Endothelial cell (in vitro differentiated cells): ENCODE results near the gene TBRG4. TPM values are rescaled to one million over a fixed set of nuclear protein-coding genes. Genes with fewer than 3 reads are reported as not detected.
A peak's percentile ranks its signal among the peaks of the same experiment; 100 is the strongest.

ENCODE experiments used
- DNase-seq: peaks from one replicate; pipeline ENCODE4 v3.0.0; 2021; ENCODE audit warnings: low spot score
- H3K27ac Mint-ChIP-seq: one replicate; pipeline ENCODE4 v1.8.0; 2021; ENCODE audit warnings: mixed read lengths, inconsistent platforms; ENCODE audit not compliant: unreplicated experiment
- H3K27me3 Mint-ChIP-seq: one replicate; pipeline ENCODE4 v1.8.0; 2021; ENCODE audit warnings: mild to moderate bottlenecking, moderate library complexity, mixed read lengths, inconsistent platforms; ENCODE audit not compliant: unreplicated experiment
- H3K36me3 Mint-ChIP-seq: one replicate; pipeline ENCODE4 v1.8.0; 2021; ENCODE audit warnings: mild to moderate bottlenecking, low read depth, mixed read lengths, inconsistent platforms; ENCODE audit not compliant: unreplicated experiment
- H3K4me1 Mint-ChIP-seq: one replicate; pipeline ENCODE4 v1.8.0; 2021; ENCODE audit warnings: mild to moderate bottlenecking, mixed read lengths, inconsistent platforms; ENCODE audit not compliant: unreplicated experiment
- H3K4me3 Mint-ChIP-seq: one replicate; pipeline ENCODE4 v1.8.0; 2021; ENCODE audit warnings: mild to moderate bottlenecking, mixed read lengths, inconsistent platforms; ENCODE audit not compliant: unreplicated experiment
- H3K9me3 Mint-ChIP-seq: one replicate; pipeline ENCODE4 v1.8.0; 2021; ENCODE audit warnings: mixed read lengths, inconsistent platforms; ENCODE audit not compliant: unreplicated experiment
- total RNA-seq: library from RNA; stranded (reverse); fragmentation: NEBNext Ultra II Directional; extraction: Animal tissue kit (Norgen Biotek cat#: 25700); gene quantifications from one replicate; pipeline ENCODE4 v1.2.1, GENCODE V29; 2021; ENCODE audit not compliant: unreplicated experiment
- TF ChIP-seq, protein P1 (sequence below): fragments of 200-600 bp; sonication (generic); IDR thresholded peaks from one replicate; pipeline ENCODE4 v1.5.0; 2021; ENCODE audit warnings: antibody characterized with exemption; ENCODE audit not compliant: unreplicated experiment

Gene TBRG4
- total RNA-seq, 1 donor from 2014 or later: 48.1 TPM

DNA sequence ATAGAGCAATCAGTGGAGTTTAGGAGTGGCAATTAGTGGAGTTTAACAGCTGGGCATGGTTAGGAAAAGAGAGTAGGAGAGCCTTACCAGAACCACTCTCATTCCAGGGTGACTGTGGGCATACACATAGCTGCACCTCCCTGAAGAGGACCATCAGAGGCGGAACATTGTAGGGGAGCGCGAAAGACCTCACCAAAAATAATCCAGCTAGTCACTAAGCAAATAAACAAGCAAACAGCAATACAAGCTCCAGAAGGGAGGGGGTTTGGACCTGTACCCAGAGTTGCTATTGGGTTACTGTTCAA lies 18.6 kb downstream of the TBRG4 start:
- TF ChIP-seq, protein P1, sequence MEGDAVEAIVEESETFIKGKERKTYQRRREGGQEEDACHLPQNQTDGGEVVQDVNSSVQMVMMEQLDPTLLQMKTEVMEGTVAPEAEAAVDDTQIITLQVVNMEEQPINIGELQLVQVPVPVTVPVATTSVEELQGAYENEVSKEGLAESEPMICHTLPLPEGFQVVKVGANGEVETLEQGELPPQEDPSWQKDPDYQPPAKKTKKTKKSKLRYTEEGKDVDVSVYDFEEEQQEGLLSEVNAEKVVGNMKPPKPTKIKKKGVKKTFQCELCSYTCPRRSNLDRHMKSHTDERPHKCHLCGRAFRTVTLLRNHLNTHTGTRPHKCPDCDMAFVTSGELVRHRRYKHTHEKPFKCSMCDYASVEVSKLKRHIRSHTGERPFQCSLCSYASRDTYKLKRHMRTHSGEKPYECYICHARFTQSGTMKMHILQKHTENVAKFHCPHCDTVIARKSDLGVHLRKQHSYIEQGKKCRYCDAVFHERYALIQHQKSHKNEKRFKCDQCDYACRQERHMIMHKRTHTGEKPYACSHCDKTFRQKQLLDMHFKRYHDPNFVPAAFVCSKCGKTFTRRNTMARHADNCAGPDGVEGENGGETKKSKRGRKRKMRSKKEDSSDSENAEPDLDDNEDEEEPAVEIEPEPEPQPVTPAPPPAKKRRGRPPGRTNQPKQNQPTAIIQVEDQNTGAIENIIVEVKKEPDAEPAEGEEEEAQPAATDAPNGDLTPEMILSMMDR: no peak
- Mint-ChIP-seq H3K9me3 (no peaks in the 10 kb centered on the region), H3K4me3 (no peak overlapping the region), H3K27ac (no peak overlapping the region), H3K36me3 (peaks cover 4% of the 10 kb centered on the region), H3K4me1 (peaks cover 10% of the 10 kb centered on the region), H3K27me3 (peaks cover 3% of the 10 kb centered on the region)
- no peak for DNase-seq

DNA sequence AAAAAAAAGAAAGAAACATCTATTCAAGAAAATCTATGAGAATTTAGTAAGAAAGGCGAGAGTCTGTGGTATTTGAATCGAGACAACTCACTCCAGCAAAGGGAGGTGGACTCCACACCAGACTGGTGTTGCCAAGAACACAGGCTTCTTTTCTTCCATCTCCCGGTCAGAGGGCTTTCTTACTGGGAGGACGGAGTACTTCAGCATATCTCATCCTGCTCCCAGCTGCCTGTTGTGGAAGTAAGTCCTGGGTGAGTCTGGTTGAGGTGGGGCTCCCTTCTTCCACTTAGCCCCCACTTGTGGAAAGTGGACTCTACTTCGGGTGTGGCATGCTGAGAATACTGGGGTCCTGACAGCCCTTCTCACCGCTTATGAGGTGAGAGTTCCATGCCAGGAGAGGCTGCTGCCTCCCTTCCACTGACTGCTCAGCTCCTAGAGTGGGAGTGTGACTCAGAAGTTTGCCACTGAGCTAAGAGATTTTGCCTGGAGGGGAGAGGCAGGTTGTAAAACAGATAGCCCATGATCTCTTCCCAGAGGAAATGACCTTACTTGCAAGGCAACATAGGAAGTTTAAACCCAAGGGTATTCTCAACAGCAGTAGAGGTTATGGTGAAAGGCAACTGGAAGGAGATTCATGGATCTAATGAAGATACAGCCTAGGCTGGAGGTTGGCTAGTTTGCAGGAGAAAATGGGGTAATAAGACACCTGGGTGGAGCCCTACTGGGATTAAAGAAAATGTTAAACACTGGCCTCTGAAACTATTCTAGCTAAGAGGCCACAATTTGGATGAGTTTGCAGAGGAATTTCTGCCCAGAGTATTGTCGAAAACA lies 19.2 kb downstream of the TBRG4 start:
- Mint-ChIP-seq H3K9me3 (no peaks in the 10 kb centered on the region), H3K27ac (no peak overlapping the region), H3K27me3 (peaks cover 5% of the 10 kb centered on the region), H3K4me1 (peaks cover 10% of the 10 kb centered on the region), H3K36me3 (peaks cover 4% of the 10 kb centered on the region), H3K4me3 (no peak overlapping the region)
- DNase-seq: no peak
- TF ChIP-seq, protein P1: no peak

DNA sequence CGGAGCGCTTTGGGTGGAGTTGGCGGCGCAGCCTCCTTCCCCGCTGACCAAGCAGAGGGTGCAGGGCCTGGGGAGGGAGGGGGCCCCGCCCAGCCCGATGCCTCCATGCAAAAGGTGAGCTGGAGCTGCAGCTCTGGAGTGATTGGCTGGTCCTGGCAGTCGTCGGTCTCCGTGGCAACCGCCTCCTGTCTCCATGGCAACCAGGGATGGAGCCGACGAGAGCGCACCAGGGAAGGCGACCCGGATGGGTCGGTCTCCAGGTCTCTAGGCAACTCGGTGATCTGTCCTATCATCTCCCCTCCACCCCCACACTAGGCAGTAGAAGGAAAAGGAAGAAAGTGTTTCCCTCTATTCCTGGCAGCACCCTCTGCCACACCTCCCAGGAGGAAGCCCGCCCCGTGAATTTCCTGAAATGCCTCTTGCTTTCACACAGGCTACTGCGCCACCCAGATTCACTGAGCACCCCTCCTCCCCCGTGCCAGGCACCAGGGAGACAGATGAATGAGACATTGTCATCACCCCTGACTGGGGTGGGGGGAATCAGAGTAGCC lies 22.1 kb downstream of the TBRG4 start:
- Mint-ChIP-seq H3K9me3 (no peaks in the 10 kb centered on the region), H3K4me1 (peaks cover 10% of the 10 kb centered on the region), H3K36me3 (peaks cover 4% of the 10 kb centered on the region), H3K4me3 (peak overlapping the region; percentile 65), H3K27me3 (peaks cover 11% of the 10 kb centered on the region), H3K27ac (peak overlapping the region; percentile 84)
- peak; percentile 79 for DNase-seq
- TF ChIP-seq, protein P1: no peak

DNA sequence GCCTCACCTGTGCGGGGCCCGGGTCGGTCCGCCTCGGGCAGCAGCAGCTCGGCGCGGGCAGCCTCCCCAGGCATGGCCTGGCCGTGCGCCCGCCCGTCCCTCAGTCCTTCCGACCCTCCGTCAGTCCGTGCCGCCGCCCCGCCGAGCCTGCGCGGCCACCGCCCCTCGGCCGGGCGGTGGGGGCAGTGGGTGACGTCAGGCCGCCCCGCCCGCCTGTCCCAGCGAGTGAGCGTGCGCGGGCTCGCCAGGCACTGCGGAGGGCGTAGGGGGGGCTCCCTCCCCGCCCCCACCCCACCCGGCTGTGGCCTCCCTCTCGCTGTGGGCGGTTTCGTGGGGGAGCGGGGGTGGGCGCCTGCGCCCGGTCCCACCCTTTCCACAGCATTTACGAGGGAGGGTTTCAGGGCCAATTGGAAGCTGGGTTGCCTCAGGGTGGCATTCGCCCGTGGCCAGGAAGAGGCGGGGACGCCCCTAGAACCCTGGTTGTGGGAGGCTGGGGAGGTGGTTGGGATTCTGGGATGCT lies 22.6 kb downstream of the TBRG4 start, which contains the start of gene NACAD:
NACAD (minus strand) TSS at position 149 of the 520 bp plus-strand sequence; CDS start at position 74, 75 bp downstream.
- Mint-ChIP-seq H3K27ac (peak within 1 kb of the TSS; percentile 84), H3K36me3 (peaks cover 4% of the 10 kb centered on the region)
- no peak for DNase-seq

More for the DNA sequence above, 22.6 kb downstream of the TBRG4 start, which contains the start of gene NACAD:
- no peaks in the 10 kb centered on the region for H3K9me3 Mint-ChIP-seq
- H3K4me3 Mint-ChIP-seq: peak within 1 kb of the TSS; percentile 65
- peaks cover 11% of the 10 kb centered on the region for H3K27me3 Mint-ChIP-seq
- H3K4me1 Mint-ChIP-seq: peaks cover 10% of the 10 kb centered on the region
- TF ChIP-seq, protein P1: no peak
